GM03348 (cell line): ENCODE results near the gene RAPGEF4.

Experiments
- DNase-seq: peaks from one replicate; pipeline ENCODE4 v3.0.0; 2012; ENCODE audit warnings: low spot score

Gene RAPGEF4

DNA sequence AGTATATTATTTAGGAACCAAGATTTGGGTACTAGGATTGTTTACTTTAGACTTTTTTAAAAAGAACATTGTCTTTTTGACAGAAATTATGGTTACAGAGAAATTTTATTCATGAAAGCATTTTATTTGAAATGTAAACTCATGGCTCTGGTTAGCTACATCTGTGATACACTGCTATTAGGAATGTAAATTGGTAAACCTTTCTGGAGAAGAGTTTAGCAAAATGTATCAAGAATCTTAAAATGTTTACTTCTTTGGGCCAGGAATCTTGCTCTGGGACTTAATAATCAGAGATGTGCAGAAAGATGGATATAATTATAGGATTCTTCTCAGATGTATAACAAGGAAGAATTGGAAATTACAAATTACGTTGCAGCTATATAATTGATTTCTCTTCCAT is 359.7 kb downstream of the RAPGEF4 start:
- DNase-seq: no peak

DNA sequence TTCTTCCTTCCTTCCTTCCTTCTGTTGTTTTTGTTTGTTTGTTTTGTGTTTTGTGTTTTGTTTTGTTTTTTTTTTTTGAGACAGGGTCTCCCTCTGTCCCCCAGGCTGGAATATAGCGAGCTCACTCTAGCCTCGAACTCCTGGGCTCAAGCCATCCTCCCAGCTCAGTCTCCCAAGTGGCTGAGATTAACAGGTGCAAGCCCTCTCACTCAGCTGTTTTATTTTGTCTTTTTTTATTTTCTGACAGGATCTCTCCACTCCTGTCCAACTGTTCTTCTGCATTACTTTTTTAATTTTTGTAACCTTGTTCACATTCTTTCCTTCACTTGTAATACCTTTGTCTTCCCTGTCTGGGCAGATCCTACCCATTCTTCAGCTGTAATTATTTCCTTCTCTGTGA is 363.6 kb downstream of the RAPGEF4 start:
- no peak for DNase-seq

DNA sequence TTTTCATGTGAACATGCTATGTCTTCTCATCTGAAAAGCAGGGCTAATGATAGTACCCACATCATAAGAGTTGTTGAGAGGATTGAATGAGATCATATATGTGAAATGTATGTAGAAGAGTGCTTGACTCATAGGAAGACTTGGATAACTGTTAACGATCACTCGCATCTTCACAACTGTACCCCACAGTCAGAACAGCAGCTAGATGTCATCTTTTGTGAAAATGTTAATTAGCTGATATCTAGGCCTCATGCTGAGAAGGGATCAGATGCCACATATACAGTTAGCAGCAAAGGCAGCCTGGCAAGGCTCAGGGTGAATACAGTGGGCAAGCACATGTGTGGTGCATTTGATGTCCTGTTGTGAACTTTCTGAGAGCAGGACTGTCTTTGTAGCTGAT is 364.2 kb downstream of the RAPGEF4 start:
- no peak for DNase-seq

DNA sequence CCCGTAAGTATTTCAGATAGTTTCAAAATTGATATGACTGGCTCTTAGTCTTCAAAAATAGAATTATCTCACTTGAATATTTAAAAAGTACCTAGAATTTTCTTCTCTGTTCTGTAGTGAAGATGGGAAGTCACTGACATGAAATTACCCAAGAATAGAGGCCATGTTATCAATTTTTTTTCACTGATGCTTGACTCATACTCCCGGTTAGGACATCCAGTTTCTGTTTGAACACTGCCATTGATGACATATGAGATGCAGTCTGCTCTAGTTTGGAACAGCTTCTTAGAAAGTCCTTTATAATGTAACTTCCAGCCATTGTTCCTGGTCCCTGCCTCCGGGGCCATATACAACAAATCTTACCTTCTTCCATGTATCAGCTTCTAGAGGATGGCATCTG is 366.0 kb downstream of the RAPGEF4 start:
- DNase-seq: peak; percentile 41
